ENCODE data around the gene RAD21L1.

GRCh38 chr20:1212607-1213396 lies 13.0 kb upstream of the RAD21L1 start:
- TF ChIP-seq BHLHE40 (IDR thresholded peaks at IDR 0.05; ENCODE audit: borderline replicate concordance), result no peak
- no peak for TF ChIP-seq SP1 (IDR thresholded peaks at IDR 0.05)
- no peak for TF ChIP-seq ARNT (IDR thresholded peaks at IDR 0.05)
- TF ChIP-seq FOXA1 (IDR thresholded peaks at IDR 0.05), result no peak
- no peak for TF ChIP-seq LEF1 (IDR thresholded peaks at IDR 0.05; ENCODE audit: borderline replicate concordance)
- TF ChIP-seq ELF4 (IDR thresholded peaks at IDR 0.05), result no peak
- TF ChIP-seq SUZ12 (IDR thresholded peaks at IDR 0.05), result no peak
- TF ChIP-seq PKNOX1 (IDR thresholded peaks at IDR 0.05), result no peak
- no peak for TF ChIP-seq ZNF384 (IDR thresholded peaks at IDR 0.05)
- TF ChIP-seq HDGF (IDR thresholded peaks at IDR 0.05; ENCODE audit: borderline replicate concordance), result no peak
- no peak for TF ChIP-seq CTBP1 (IDR thresholded peaks at IDR 0.05; ENCODE audit: borderline replicate concordance)
- no peak for TF ChIP-seq TARDBP (IDR thresholded peaks at IDR 0.05)
- TF ChIP-seq FOXM1 (IDR thresholded peaks at IDR 0.05; ENCODE audit: borderline replicate concordance), result no peak
- TF ChIP-seq L3MBTL2 (conservative IDR thresholded peaks at IDR 0.05), result no peak
